Measurements from ENCODE around the gene ODAD4.

The ODAD4 gene

GRCh38 chr17:41901646-41902045 lies 28.8 kb upstream of the ODAD4 start:
- Histone ChIP-seq H3K9me3 (ENCODE audit: control insufficient read depth, insufficient read depth, low read depth, low read length) (no peaks in the 10 kb centered on the region), H3K27ac (ENCODE audit: low read depth, low read length) (no peak overlapping the region), H3K9ac (ENCODE audit: low read length) (no peak overlapping the region), H3K4me3 (ENCODE audit: low read depth, low read length) (no peak overlapping the region), H3K36me3 (ENCODE audit: control insufficient read depth, insufficient read depth, low read length) (peaks cover 97% of the 10 kb centered on the region), H3K27me3 (ENCODE audit: control insufficient read depth, insufficient read depth, low read length) (no peaks in the 10 kb centered on the region), H3K4me1 (ENCODE audit: control insufficient read depth, insufficient read depth, low read length) (no peaks in the 10 kb centered on the region)

DNA sequence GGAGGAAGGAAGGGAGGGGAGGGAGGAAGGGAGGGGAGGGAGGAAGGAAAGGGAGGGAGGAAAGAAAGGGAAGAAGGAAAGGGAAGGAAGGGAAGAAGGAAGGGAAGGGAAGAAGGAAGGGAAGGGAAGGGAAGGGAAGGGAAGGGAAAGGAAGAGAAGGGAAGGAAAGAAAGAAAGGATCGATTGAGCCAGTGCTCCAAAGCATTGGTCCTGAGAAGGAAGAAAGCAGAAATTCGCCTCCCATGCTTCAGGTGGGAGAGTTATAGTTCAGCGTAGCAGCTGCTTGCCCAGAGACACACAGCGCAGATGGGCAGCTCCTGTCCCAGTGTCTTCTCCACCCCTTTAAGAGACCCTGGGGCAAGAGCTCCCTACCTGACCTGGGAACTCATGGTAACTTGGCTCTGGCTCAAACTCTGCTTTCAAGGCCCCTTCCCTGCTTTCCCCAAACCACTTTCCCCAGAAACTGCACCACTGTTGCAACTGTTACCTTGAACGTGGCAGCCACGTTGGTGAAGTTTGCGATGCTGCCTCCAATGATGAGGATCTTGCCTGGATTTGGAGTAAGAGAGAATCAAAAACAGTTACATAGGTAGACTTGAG lies 26.1 kb upstream of the ODAD4 start:
- Histone ChIP-seq H3K27ac (ENCODE audit: low read depth, low read length) (no peak overlapping the region), H3K27me3 (ENCODE audit: control insufficient read depth, insufficient read depth, low read length) (no peaks in the 10 kb centered on the region), H3K36me3 (ENCODE audit: control insufficient read depth, insufficient read depth, low read length) (peaks cover 97% of the 10 kb centered on the region), H3K4me3 (ENCODE audit: low read depth, low read length) (no peak overlapping the region), H3K4me1 (ENCODE audit: control insufficient read depth, insufficient read depth, low read length) (no peaks in the 10 kb centered on the region), H3K9ac (ENCODE audit: low read length) (no peak overlapping the region), H3K9me3 (ENCODE audit: control insufficient read depth, insufficient read depth, low read depth, low read length) (no peaks in the 10 kb centered on the region)

DNA sequence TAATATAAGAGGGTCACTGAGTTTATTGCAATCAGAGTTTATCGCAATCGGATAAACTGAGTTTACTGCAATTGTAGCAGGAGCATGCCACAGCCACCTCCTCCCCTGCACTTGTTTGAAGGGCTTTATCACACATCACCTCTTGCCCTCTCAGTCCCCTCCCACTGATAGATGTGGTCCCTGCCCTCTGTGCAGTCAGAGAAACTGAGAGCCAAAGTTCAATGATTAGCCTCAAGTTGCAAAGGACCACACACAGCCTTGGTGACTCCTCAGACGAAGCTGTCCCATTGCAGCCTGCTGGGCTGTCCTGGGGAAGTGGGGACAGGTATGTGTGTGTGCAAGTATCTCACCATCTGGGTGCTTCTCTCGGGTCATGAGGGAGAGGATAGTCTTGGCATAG lies 25.2 kb upstream of the ODAD4 start:
- Histone ChIP-seq H3K9me3 (ENCODE audit: control insufficient read depth, insufficient read depth, low read depth, low read length) (no peaks in the 10 kb centered on the region), H3K4me1 (ENCODE audit: control insufficient read depth, insufficient read depth, low read length) (no peaks in the 10 kb centered on the region), H3K27ac (ENCODE audit: low read depth, low read length) (no peak overlapping the region), H3K36me3 (ENCODE audit: control insufficient read depth, insufficient read depth, low read length) (peaks cover 97% of the 10 kb centered on the region), H3K27me3 (ENCODE audit: control insufficient read depth, insufficient read depth, low read length) (no peaks in the 10 kb centered on the region), H3K4me3 (ENCODE audit: low read depth, low read length) (no peak overlapping the region), H3K9ac (ENCODE audit: low read length) (no peak overlapping the region)

- Histone ChIP-seq H3K9me3 (ENCODE audit: control insufficient read depth, insufficient read depth, low read depth, low read length) (no peaks in the 10 kb centered on the region), H3K27ac (ENCODE audit: low read depth, low read length) (no peak overlapping the region), H3K36me3 (ENCODE audit: control insufficient read depth, insufficient read depth, low read length) (peaks cover 97% of the 10 kb centered on the region), H3K9ac (ENCODE audit: low read length) (no peak overlapping the region), H3K4me3 (ENCODE audit: low read depth, low read length) (no peak overlapping the region), H3K27me3 (ENCODE audit: control insufficient read depth, insufficient read depth, low read length) (no peaks in the 10 kb centered on the region), H3K4me1 (ENCODE audit: control insufficient read depth, insufficient read depth, low read length) (no peaks in the 10 kb centered on the region)
Observed at GRCh38 chr17:41906465-41907184, 23.8 kb upstream of the ODAD4 start.

DNA sequence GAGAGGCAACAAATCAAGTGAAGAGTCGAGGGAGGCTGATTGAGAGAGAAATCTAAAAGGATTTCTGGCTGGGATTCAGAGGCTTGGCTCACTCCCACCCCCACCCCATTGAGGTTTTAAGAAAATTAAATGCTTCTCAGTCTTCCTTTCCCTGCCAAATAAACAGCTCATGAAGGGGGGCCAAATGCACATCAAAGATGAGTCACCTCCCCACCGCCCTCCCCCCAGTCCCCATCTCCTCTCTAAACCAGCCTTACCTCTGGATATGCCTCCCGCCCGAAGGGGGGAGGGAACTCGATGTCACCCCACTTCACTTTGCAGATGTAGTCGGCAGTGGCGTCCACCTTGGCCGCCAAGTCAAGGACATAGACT lies 23.2 kb upstream of the ODAD4 start:
- H3K4me1 ChIP-seq (ENCODE audit: control insufficient read depth, insufficient read depth, low read length) = no peaks in the 10 kb centered on the region
- no peak overlapping the region for H3K9ac ChIP-seq (ENCODE audit: low read length)
- H3K9me3 ChIP-seq (ENCODE audit: control insufficient read depth, insufficient read depth, low read depth, low read length) = no peaks in the 10 kb centered on the region
- H3K36me3 ChIP-seq (ENCODE audit: control insufficient read depth, insufficient read depth, low read length) = peaks cover 97% of the 10 kb centered on the region
- no peak overlapping the region for H3K4me3 ChIP-seq (ENCODE audit: low read depth, low read length)
- no peak overlapping the region for H3K27ac ChIP-seq (ENCODE audit: low read depth, low read length)
- H3K27me3 ChIP-seq (ENCODE audit: control insufficient read depth, insufficient read depth, low read length) = no peaks in the 10 kb centered on the region

- no peak overlapping the region for H3K4me3 ChIP-seq (ENCODE audit: low read depth, low read length)
- no peaks in the 10 kb centered on the region for H3K27me3 ChIP-seq (ENCODE audit: control insufficient read depth, insufficient read depth, low read length)
- no peaks in the 10 kb centered on the region for H3K9me3 ChIP-seq (ENCODE audit: control insufficient read depth, insufficient read depth, low read depth, low read length)
- H3K4me1 ChIP-seq (ENCODE audit: control insufficient read depth, insufficient read depth, low read length) = no peaks in the 10 kb centered on the region
- H3K9ac ChIP-seq (ENCODE audit: low read length) = no peak overlapping the region
- no peak overlapping the region for H3K27ac ChIP-seq (ENCODE audit: low read depth, low read length)
- peaks cover 97% of the 10 kb centered on the region for H3K36me3 ChIP-seq (ENCODE audit: control insufficient read depth, insufficient read depth, low read length)
Observed at GRCh38 chr17:41907633-41908539, 22.5 kb upstream of the ODAD4 start.

DNA sequence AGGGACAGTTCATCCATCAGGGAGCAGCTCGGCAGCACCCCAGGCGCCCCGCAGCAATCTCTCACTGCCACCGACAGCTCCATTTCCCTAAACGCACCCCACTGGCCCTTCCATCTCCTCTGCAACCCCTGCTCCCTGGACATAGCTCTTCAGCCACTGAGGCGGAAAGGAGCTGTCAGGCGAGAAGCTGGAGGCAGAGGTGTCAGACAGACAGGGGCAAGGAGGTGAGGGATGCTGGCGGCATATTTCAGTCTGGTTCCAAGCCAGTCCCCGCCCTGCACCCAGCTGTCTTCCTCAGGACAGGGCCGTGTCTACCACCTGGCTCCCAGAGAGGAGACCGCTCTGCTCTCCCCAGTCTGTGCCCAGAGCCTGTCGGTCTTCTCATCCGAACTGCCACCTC lies 21.3 kb upstream of the ODAD4 start:
- Histone ChIP-seq H3K27ac (ENCODE audit: low read depth, low read length) (no peak overlapping the region), H3K36me3 (ENCODE audit: control insufficient read depth, insufficient read depth, low read length) (peaks cover 100% of the 10 kb centered on the region), H3K9ac (ENCODE audit: low read length) (no peak overlapping the region), H3K4me1 (ENCODE audit: control insufficient read depth, insufficient read depth, low read length) (peaks cover 1% of the 10 kb centered on the region; the same call in 1 of the 2 replicates), H3K4me3 (ENCODE audit: low read depth, low read length) (no peak overlapping the region), H3K27me3 (ENCODE audit: control insufficient read depth, insufficient read depth, low read length) (no peaks in the 10 kb centered on the region), H3K9me3 (ENCODE audit: control insufficient read depth, insufficient read depth, low read depth, low read length) (no peaks in the 10 kb centered on the region)

- Histone ChIP-seq H3K36me3 (ENCODE audit: control insufficient read depth, insufficient read depth, low read length) (peaks cover 88% of the 10 kb centered on the region), H3K27ac (ENCODE audit: low read depth, low read length) (no peak overlapping the region), H3K27me3 (ENCODE audit: control insufficient read depth, insufficient read depth, low read length) (no peaks in the 10 kb centered on the region), H3K4me3 (ENCODE audit: low read depth, low read length) (no peak overlapping the region), H3K9me3 (ENCODE audit: control insufficient read depth, insufficient read depth, low read depth, low read length) (no peaks in the 10 kb centered on the region), H3K4me1 (ENCODE audit: control insufficient read depth, insufficient read depth, low read length) (peaks cover 18% of the 10 kb centered on the region), H3K9ac (ENCODE audit: low read length) (no peak overlapping the region)
Observed at GRCh38 chr17:41910701-41911391, 19.6 kb upstream of the ODAD4 start.

GRCh38 chr17:41912925-41913324 lies 17.5 kb upstream of the ODAD4 start:
- no peaks in the 10 kb centered on the region for H3K9me3 ChIP-seq (ENCODE audit: control insufficient read depth, insufficient read depth, low read depth, low read length)
- peaks cover 30% of the 10 kb centered on the region for H3K4me1 ChIP-seq (ENCODE audit: control insufficient read depth, insufficient read depth, low read length)
- H3K4me3 ChIP-seq (ENCODE audit: low read depth, low read length) = no peak overlapping the region
- peaks cover 67% of the 10 kb centered on the region for H3K36me3 ChIP-seq (ENCODE audit: control insufficient read depth, insufficient read depth, low read length)
- no peak overlapping the region for H3K27ac ChIP-seq (ENCODE audit: low read depth, low read length)
- H3K9ac ChIP-seq (ENCODE audit: low read length) = no peak overlapping the region
- H3K27me3 ChIP-seq (ENCODE audit: control insufficient read depth, insufficient read depth, low read length) = no peaks in the 10 kb centered on the region

DNA sequence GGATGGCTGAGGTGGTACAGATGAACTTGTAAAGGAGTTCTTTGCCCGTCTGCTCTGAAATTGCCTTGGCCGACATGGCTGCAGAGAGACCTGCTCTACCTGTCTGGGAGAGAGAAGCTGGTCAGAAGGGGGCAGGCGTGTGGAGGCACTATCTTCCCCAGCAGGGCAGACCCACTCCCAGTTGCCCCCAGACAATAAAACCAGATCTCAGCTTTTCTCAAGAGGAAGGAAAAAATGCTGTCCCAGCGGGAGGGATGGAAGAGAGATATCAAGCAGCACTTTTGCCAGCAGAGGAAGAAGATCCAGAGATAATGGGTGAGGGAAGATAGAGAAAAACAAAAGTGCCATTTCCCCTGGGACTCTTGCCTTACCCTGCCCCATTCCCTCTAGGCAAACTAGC lies 16.6 kb upstream of the ODAD4 start:
- Histone ChIP-seq H3K4me3 (ENCODE audit: low read depth, low read length) (no peak overlapping the region), H3K9me3 (ENCODE audit: control insufficient read depth, insufficient read depth, low read depth, low read length) (no peaks in the 10 kb centered on the region), H3K27me3 (ENCODE audit: control insufficient read depth, insufficient read depth, low read length) (no peaks in the 10 kb centered on the region), H3K36me3 (ENCODE audit: control insufficient read depth, insufficient read depth, low read length) (peaks cover 59% of the 10 kb centered on the region), H3K4me1 (ENCODE audit: control insufficient read depth, insufficient read depth, low read length) (peaks cover 30% of the 10 kb centered on the region), H3K9ac (ENCODE audit: low read length) (no peak overlapping the region), H3K27ac (ENCODE audit: low read depth, low read length) (no peak overlapping the region)

All from HUES6 (cell line).